Bladder microvascular endothelial cell (primary cell): ENCODE data around the gene MBLAC1. TPM values are rescaled to one million over a fixed set of nuclear protein-coding genes. Genes with fewer than 3 reads are reported as not detected.

Experiments
- total RNA-seq: library from RNA; depleted of rRNA; stranded (reverse); fragments of >200 nt; gene quantifications from 2 replicates; pipeline ENCODE4 v1.2.3, GENCODE V29; 2014

MBLAC1 gene
- 1.8 and 2.0 TPM in 2 replicates for total RNA-seq

GRCh38 chr7:100126931-100127865, at the start of gene MBLAC1:
Gene MBLAC1, plus strand, starts transcription at chr7:100126967. Its CDS starts 429 bp downstream, at chr7:100127396.

DNA sequence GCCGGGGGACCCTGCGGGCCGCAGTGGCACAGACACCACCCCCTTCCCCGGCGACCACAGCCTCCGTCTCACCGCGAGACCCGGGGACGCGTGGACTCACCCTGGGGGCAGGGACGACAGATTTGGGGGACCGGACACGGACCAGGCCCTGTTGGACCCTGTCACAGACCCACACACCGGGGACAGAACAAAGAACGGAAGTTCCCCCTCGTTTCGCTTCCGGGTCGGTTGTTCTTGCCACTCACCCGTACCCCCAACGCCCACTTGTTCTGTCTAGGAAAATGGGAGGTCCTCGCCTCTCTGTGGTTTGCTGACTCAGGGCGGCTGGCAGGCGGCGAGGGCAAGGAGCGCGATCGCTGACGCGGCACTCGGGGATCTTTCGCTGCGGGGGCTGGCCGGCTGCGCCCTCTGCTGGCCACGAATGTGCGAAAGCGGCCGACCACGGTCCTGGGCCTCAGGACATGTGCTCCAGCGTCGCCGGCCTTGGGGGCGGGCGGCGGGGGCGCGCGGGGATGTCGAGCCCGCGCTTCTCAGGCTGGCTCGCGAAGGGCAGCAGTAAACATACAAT, 45.1 kb upstream of the MBLAC1 start, which contains the start of gene ZNF3:
Gene ZNF3, minus strand, starts transcription at position 189 of the 568 bp plus-strand sequence. CDS start 4,366 bp downstream, outside the sequence.

DNA sequence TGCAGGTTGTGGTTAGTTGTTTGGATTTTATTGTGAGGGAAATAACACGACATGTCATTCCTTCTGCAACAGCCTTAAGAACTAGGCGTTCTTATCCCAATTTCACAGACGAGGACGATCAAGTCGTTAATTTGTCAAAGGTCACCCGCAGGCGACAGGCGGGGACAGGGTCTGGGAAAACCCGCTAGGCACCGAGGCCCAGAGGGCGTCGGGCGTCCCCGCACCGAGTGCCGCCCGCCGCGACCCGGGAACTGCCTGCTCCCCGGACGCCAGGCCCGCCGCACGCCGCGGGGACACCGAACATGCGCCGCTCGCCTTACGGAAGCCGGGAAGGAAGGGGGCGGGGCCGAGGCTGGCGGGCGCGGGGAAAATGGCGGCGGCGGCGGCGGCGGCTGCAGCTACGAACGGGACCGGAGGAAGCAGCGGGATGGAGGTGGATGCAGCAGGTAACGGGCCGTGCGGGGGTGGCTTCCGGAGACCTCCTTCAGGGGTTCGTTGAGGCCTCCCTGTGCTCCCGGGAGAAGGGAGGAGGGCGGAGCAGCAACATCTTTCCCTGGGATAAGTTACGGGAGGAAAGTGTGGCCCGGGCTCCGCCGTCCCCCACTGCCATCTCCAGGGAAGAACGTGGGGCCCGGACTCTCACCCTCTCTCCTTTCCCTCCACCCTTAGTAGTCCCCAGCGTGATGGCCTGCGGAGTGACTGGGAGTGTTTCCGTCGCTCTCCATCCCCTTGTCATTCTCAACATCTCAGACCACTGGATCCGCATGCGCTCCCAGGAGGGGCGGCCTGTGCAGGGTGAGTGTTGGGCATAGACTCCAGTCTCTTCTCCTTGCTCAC, 37.9 kb upstream of the MBLAC1 start, which contains the start of gene COPS6:
Gene COPS6, plus strand, starts transcription at position 349 of the 837 bp plus-strand sequence. Its CDS starts 22 bp downstream, at position 371.

DNA sequence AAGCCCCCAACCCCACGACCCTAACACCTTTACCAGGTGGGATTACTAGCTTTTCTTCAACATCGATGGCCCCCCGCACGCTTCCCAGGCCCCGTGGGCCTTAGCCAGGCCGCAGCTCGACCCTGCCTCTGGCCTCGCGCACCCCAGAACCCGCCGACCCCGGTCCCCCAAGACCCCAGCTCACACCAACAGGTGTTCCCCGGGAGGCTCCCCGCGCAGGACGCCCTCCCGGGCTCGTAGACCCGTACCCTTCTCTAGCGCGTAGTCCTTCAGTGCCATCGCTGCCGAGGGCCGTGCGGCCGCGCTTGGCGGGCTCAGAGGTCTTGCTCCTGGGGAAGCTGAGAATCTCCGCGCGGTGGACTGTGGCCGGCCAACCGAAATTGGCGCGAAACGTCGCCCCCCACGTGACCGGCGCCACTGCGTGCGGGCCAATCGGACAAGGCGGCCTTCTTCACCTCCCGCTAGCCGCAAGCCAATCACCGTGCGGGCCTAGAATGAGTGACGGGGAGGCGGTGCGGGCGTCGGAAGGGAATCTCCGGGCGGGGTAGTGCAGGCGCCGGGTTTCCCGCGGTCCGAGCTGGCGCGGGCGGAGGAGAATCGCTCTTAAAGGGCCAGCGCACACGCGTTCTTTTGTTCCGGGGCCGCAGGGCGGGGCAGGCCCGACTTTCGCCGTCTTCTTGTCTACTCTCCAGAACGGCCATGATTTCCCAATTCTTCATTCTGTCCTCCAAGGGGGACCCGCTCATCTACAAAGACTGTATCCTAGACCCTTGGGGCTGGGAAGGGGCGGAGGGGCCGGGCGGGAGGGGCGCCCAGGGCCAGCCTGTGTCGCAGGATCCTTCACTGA, 25.5 kb upstream of the MBLAC1 start, which contains the start of the genes AP4M1 and MCM7:
Gene AP4M1, plus strand, starts transcription at position 628 of the 847 bp plus-strand sequence. Its CDS starts 72 bp downstream, at position 700.
Gene MCM7, minus strand, starts transcription at position 382 of the 847 bp plus-strand sequence. Its CDS starts 103 bp downstream, at position 279.

GRCh38 chr7:100119072-100119969, 7.4 kb upstream of the MBLAC1 start, which contains the start of the genes CNPY4 and TAF6:
Gene CNPY4, plus strand, starts transcription at chr7:100119634. Its CDS starts 111 bp downstream, at chr7:100119745.
Gene TAF6, minus strand, starts transcription at chr7:100119358. Its CDS starts 5,149 bp downstream, at chr7:100114209.

DNA sequence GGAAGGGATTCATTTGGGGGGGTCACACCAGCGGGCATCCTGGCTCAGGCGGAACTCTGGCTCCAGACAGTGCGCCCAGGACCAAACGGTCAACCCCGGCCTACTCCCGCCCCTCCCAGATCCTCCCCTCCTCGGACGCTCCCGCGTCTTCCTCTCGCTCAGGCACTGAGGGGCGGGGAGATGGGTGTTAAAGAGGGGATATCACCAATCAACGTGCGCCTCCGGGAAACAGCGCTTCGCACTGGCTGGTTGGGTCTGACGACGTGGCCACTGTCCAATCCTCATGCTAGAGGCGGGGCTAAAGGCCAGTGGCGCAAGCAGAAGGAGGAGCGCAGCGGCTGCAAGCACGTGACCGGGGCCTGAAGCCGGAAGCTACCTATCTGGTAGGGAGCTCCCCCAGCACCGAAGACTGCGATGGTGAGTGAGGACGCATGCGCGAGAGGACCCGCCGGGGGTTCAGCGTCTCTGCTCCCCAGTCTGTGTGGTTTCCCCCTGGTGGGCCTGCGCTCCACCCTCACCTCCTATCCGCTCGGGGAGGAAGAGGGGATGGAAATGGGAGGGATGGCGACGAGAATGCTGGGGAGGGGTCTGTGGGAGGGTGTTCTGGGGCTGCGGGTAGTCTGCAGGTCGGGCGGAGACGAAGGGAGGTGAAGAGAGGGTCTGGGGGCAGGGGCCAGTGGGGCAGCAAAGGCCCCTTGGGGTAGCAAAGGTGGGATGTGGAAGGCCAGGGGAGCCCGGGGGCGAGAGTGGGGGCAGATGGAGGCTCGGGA, 22.0 kb downstream of the MBLAC1 start, which contains the start of gene LAMTOR4:
Gene LAMTOR4, plus strand, starts transcription at position 360 of the 770 bp plus-strand sequence. Its CDS starts 55 bp downstream, at position 415.

GRCh38 chr7:100158229-100159098, 31.7 kb downstream of the MBLAC1 start, which contains the start of gene TRAPPC14:
Gene TRAPPC14, minus strand, starts transcription at chr7:100158723. Its CDS starts 224 bp downstream, at chr7:100158499.

GRCh38 chr7:100177045-100178001, 50.6 kb downstream of the MBLAC1 start, which contains the start of the genes GPC2 and STAG3:
Gene GPC2, minus strand, starts transcription at chr7:100177381. Its CDS starts 182 bp downstream, at chr7:100177199.
Gene STAG3, plus strand, starts transcription at chr7:100177918. Its CDS starts 2,639 bp downstream, at chr7:100180557.

Other genes with a start within 250 kb of the MBLAC1 start
- gene OR2AE1, start 249.9 kb upstream of the MBLAC1 start, total RNA-seq = under 0.01 and 0.25 TPM in 2 replicates
- 14.2 and 24.7 TPM in 2 replicates for gene TRIM4, start 207.4 kb upstream of the MBLAC1 start, total RNA-seq
- gene GJC3, start 197.3 kb upstream of the MBLAC1 start, total RNA-seq = 0.16 and 0.31 TPM in 2 replicates
- gene AZGP1, start 150.9 kb upstream of the MBLAC1 start, total RNA-seq = not detected in 2 replicates
- 18.3 and 55.8 TPM in 2 replicates for gene ZKSCAN1, start 111.4 kb upstream of the MBLAC1 start, total RNA-seq
- gene ZSCAN21, start 77.2 kb upstream of the MBLAC1 start, total RNA-seq = 5.8 and 8.4 TPM in 2 replicates
- 17.8 and 35.7 TPM in 2 replicates for gene ZNF3, start 45.2 kb upstream of the MBLAC1 start, total RNA-seq
- 87.1 and 87.8 TPM in 2 replicates for gene COPS6, start 38.0 kb upstream of the MBLAC1 start, total RNA-seq
- 98.1 and 113 TPM in 2 replicates for gene MCM7, start 25.6 kb upstream of the MBLAC1 start, total RNA-seq
- 16.4 and 19.5 TPM in 2 replicates for gene AP4M1, start 25.3 kb upstream of the MBLAC1 start, total RNA-seq
- 18.5 and 46.6 TPM in 2 replicates for gene TAF6, start 7.6 kb upstream of the MBLAC1 start, total RNA-seq
- gene CNPY4, start 7.3 kb upstream of the MBLAC1 start, total RNA-seq = 38.9 and 45.6 TPM in 2 replicates
- gene LAMTOR4, start 22.0 kb downstream of the MBLAC1 start, total RNA-seq = 98.6 and 171 TPM in 2 replicates
- 3.9 and 7.7 TPM in 2 replicates for gene TRAPPC14, start 31.8 kb downstream of the MBLAC1 start, total RNA-seq
- 0.49 and 0.88 TPM in 2 replicates for gene GAL3ST4, start 41.6 kb downstream of the MBLAC1 start, total RNA-seq
- 1.3 and 3.9 TPM in 2 replicates for gene GPC2, start 50.4 kb downstream of the MBLAC1 start, total RNA-seq
- gene STAG3, start 51.0 kb downstream of the MBLAC1 start, total RNA-seq = 0.25 and 0.32 TPM in 2 replicates
- gene PVRIG, start 93.0 kb downstream of the MBLAC1 start, total RNA-seq = not detected in 2 replicates
- not detected in 2 replicates for gene SPDYE3, start 180.7 kb downstream of the MBLAC1 start, total RNA-seq
- 7.3 and 21.3 TPM in 2 replicates for gene PILRB, start 231.2 kb downstream of the MBLAC1 start, total RNA-seq
- 0.06 and 0.16 TPM in 2 replicates for gene PILRA, start 246.5 kb downstream of the MBLAC1 start, total RNA-seq